SU-DHL-6 (cell line): ENCODE results near the gene RAMAC.

Experiments used
- CTCF ChIP-seq: fragments of 200-600 bp; sonication (generic); IDR thresholded peaks from one replicate; pipeline ENCODE4 v1.5.1; 2017; ENCODE audit warnings: antibody characterized with exemption, mild to moderate bottlenecking, low read length, moderate library complexity; ENCODE audit not compliant: insufficient read depth, poor library complexity, severe bottlenecking
- EZH2phosphoT487 ChIP-seq: fragments of 200-600 bp; sonication (generic), shearing (Covaris generic); conservative IDR thresholded peaks from 2 replicates; pipeline ENCODE4 v1.6.1; 2018; ENCODE audit warnings: mild to moderate bottlenecking, antibody characterized with exemption, low read length, moderate library complexity, mixed read lengths

- TF ChIP-seq CTCF (no peak), EZH2phosphoT487 (no peak)
Observed at GRCh38 chr15:83014205-83014653, 28.2 kb downstream of the RAMAC start.
